ENCODE data around the gene VNN1.

VNN1 gene

GRCh38 chr6:132661906-132662305 is 51.9 kb downstream of the VNN1 start:
- TF ChIP-seq SNAI2 (CRISPR knock-in tag; IDR thresholded peaks at IDR 0.05) = no peak
- TF ChIP-seq ZFP30 (CRISPR knock-in tag; IDR thresholded peaks at IDR 0.05) = no peak
- TF ChIP-seq ZC3H10 (CRISPR knock-in tag; IDR thresholded peaks at IDR 0.05) = no peak
- no peak for TF ChIP-seq CREB5 (CRISPR knock-in tag; IDR thresholded peaks at IDR 0.05; ENCODE audit: low read depth)
- TF ChIP-seq ZNF70 (CRISPR knock-in tag; IDR thresholded peaks at IDR 0.05) = no peak
- no peak for TF ChIP-seq ZNF8 (CRISPR knock-in tag; IDR thresholded peaks at IDR 0.05)
- TF ChIP-seq CSRNP3 (CRISPR knock-in tag; IDR thresholded peaks at IDR 0.05) = no peak
- no peak for TF ChIP-seq GLIS3 (CRISPR knock-in tag; IDR thresholded peaks at IDR 0.05)
- TF ChIP-seq TCF4 (CRISPR knock-in tag; IDR thresholded peaks at IDR 0.05; ENCODE audit: borderline replicate concordance) = no peak
- no peak for TF ChIP-seq OSR1 (CRISPR knock-in tag; IDR thresholded peaks at IDR 0.05)
- TF ChIP-seq ESRRG (CRISPR knock-in tag; IDR thresholded peaks at IDR 0.05) = no peak
- TF ChIP-seq CSDC2 (CRISPR knock-in tag; IDR thresholded peaks at IDR 0.05) = no peak
- no peak for ATAC-seq

GRCh38 chr6:132659082-132659481 is 54.8 kb downstream of the VNN1 start, which contains the start of gene TAAR1:
TAAR1 (minus strand) TSS chr6:132659182; CDS start chr6:132646003, 13,179 bp downstream.
- no peak for ATAC-seq
- TF ChIP-seq OSR1 (CRISPR knock-in tag; IDR thresholded peaks at IDR 0.05) (no peak), ZNF8 (CRISPR knock-in tag; IDR thresholded peaks at IDR 0.05) (no peak), ZC3H10 (CRISPR knock-in tag; IDR thresholded peaks at IDR 0.05) (no peak), ZFP3 (CRISPR knock-in tag; IDR thresholded peaks at IDR 0.05) (no peak)

GRCh38 chr6:132651062-132651461 is 62.8 kb downstream of the VNN1 start:
- ATAC-seq = no peak
- TF ChIP-seq CREB5 (CRISPR knock-in tag; IDR thresholded peaks at IDR 0.05; ENCODE audit: low read depth) (no peak), GLIS3 (CRISPR knock-in tag; IDR thresholded peaks at IDR 0.05) (no peak), ZC3H10 (CRISPR knock-in tag; IDR thresholded peaks at IDR 0.05) (no peak), ZNF8 (CRISPR knock-in tag; IDR thresholded peaks at IDR 0.05) (no peak), CSRNP3 (CRISPR knock-in tag; IDR thresholded peaks at IDR 0.05) (no peak), ARNTL (CRISPR knock-in tag; IDR thresholded peaks at IDR 0.05; ENCODE audit: borderline replicate concordance, low read depth) (no peak), CSDC2 (CRISPR knock-in tag; IDR thresholded peaks at IDR 0.05) (no peak), BACH2 (CRISPR knock-in tag; IDR thresholded peaks at IDR 0.05; ENCODE audit: borderline replicate concordance) (no peak), TSHZ2 (CRISPR knock-in tag; IDR thresholded peaks at IDR 0.05) (no peak)

GRCh38 chr6:132650429-132650828 is 63.4 kb downstream of the VNN1 start:
- ATAC-seq = no peak
- TF ChIP-seq ZNF8 (CRISPR knock-in tag; IDR thresholded peaks at IDR 0.05) (no peak), BACH2 (CRISPR knock-in tag; IDR thresholded peaks at IDR 0.05; ENCODE audit: borderline replicate concordance) (no peak), CSRNP3 (CRISPR knock-in tag; IDR thresholded peaks at IDR 0.05) (no peak), TCF4 (CRISPR knock-in tag; IDR thresholded peaks at IDR 0.05; ENCODE audit: borderline replicate concordance) (no peak), ARNTL (CRISPR knock-in tag; IDR thresholded peaks at IDR 0.05; ENCODE audit: borderline replicate concordance, low read depth) (no peak), GLIS3 (CRISPR knock-in tag; IDR thresholded peaks at IDR 0.05) (no peak), PPARA (CRISPR knock-in tag; IDR thresholded peaks at IDR 0.05; ENCODE audit: borderline replicate concordance) (no peak), PATZ1 (CRISPR knock-in tag; IDR thresholded peaks at IDR 0.05; ENCODE audit: borderline replicate concordance) (no peak), CSDC2 (CRISPR knock-in tag; IDR thresholded peaks at IDR 0.05) (no peak), ZC3H10 (CRISPR knock-in tag; IDR thresholded peaks at IDR 0.05) (no peak), TOX (CRISPR knock-in tag; IDR thresholded peaks at IDR 0.05; ENCODE audit: borderline replicate concordance) (no peak), ISL1 (CRISPR knock-in tag; IDR thresholded peaks at IDR 0.05) (no peak), ZFP30 (CRISPR knock-in tag; IDR thresholded peaks at IDR 0.05) (no peak), ESRRG (CRISPR knock-in tag; IDR thresholded peaks at IDR 0.05) (no peak), ZNF70 (CRISPR knock-in tag; IDR thresholded peaks at IDR 0.05) (no peak), POU6F1 (CRISPR knock-in tag; IDR thresholded peaks at IDR 0.05; ENCODE audit: borderline replicate concordance, low read depth) (no peak)

Data from SK-N-SH treated with all-trans-retinoic acid at 6 μM for 48 hours (cell line).